ENCODE results near the gene CHST7. TPM values are rescaled to one million over a fixed set of nuclear protein-coding genes. Genes with fewer than 3 reads are reported as not detected.
A peak's percentile ranks its signal among the peaks of the same experiment; 100 is the strongest.

Gene CHST7
- polyA plus RNA-seq, 1 experiment = 2.1 TPM

DNA sequence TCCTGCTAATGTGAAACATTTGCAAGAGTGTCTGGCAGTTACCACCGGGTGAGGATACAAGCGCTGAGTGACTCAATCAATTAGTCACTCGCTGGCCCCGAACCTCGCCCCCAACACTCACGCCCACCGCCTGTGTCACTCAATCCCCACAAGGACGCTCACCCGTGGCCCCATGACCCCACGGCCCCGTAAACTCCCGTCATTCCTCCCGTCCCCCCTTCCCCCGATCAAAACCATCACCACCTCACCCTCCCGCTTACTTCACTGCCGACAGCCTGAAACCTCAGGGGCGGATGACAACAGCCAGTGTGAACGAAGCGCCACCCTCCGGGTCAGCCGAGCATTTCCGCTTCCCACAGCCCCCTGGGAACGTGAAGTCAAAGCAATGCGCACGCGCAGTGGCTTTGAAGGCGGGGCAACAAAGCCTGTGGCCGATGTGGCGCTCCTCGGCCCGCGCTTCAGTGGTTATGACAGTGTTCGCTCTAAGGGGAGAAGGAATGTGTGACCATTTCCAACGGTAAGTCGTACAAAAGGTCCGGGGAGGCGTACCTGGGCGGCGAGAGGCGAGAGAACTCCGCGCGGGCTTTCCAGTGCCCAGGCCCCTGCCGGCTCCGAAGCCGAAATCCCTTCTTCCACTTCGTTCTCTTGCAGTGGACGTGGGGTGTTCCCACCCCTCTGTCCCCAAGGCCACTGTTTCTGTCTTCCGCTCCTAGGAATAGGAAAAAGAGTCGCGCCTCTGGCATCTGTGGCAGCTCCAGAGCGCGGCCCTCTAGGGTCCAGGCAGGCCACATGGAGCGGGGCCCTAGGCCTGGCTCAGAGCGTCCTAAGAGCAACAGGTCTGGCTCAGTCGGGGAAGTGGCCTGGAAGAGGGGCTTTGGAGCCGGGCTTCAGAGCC lies 28.2 kb upstream of the CHST7 start, which contains the start of gene ZNF674:
Gene ZNF674, minus strand, starts transcription at position 311 of the 895 bp plus-strand sequence. CDS start 3,334 bp downstream, outside the sequence.
- DNase-seq (ENCODE audit: low read depth, low spot score) = peak; percentile 79
- ChIA-PET CTCF (no interaction called here), POLR2A (no interaction called here)
- Histone ChIP-seq H3K4me3 (ENCODE audit: low read depth, low read length) (peak within 1 kb of the TSS; percentile 77), H3K9me3 (ENCODE audit: control insufficient read depth, insufficient read depth, low read length) (no peaks in the 10 kb centered on the region; the same call in 1 of the 2 replicates), H3K27ac (ENCODE audit: low read depth, low read length) (peak within 1 kb of the TSS; percentile 89), H3K27me3 (ENCODE audit: control insufficient read depth, insufficient read depth, low read length) (no peaks in the 10 kb centered on the region)
- TF ChIP-seq, protein P1, sequence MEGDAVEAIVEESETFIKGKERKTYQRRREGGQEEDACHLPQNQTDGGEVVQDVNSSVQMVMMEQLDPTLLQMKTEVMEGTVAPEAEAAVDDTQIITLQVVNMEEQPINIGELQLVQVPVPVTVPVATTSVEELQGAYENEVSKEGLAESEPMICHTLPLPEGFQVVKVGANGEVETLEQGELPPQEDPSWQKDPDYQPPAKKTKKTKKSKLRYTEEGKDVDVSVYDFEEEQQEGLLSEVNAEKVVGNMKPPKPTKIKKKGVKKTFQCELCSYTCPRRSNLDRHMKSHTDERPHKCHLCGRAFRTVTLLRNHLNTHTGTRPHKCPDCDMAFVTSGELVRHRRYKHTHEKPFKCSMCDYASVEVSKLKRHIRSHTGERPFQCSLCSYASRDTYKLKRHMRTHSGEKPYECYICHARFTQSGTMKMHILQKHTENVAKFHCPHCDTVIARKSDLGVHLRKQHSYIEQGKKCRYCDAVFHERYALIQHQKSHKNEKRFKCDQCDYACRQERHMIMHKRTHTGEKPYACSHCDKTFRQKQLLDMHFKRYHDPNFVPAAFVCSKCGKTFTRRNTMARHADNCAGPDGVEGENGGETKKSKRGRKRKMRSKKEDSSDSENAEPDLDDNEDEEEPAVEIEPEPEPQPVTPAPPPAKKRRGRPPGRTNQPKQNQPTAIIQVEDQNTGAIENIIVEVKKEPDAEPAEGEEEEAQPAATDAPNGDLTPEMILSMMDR (IDR thresholded peaks at IDR 0.05; ENCODE audit: low read depth, low read length) = peak; percentile 26; the same call in 1 of the 2 replicates

DNA sequence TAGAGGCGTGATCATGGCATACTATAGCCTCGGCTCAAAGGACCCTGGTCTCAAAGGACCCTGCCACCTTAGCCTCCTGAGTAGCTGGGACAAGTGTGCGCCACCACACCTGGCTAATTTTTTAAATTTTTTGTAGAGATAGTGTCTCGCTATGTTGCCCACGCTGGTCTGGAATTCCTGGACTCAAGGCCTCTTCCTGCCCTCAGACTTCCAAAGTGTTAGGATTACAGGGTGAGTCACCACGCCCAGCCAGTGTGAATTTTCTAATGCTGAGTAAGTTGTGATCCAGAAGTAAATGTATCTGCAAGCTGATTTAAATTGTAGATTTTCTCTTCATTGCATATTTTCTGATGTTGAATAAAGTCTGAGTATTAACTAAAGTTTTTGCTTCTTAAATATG lies 25.7 kb upstream of the CHST7 start:
- no peaks in the 10 kb centered on the region; the same call in 1 of the 2 replicates for H3K9me3 ChIP-seq (ENCODE audit: control insufficient read depth, insufficient read depth, low read length)
- H3K27me3 ChIP-seq (ENCODE audit: control insufficient read depth, insufficient read depth, low read length) = no peaks in the 10 kb centered on the region
- peak; percentile 37 for DNase-seq (ENCODE audit: low read depth, low spot score)
- H3K4me3 ChIP-seq (ENCODE audit: low read depth, low read length) = 0 out of 2 replicates have a peak overlapping the region, but pooled peaks have one; percentile 7
- CTCF ChIA-PET = no interaction called here
- POLR2A ChIA-PET = no interaction called here
- TF ChIP-seq, protein P1 (IDR thresholded peaks at IDR 0.05; ENCODE audit: low read depth, low read length) = no peak
- H3K27ac ChIP-seq (ENCODE audit: low read depth, low read length) = peak overlapping the region; percentile 77

DNA sequence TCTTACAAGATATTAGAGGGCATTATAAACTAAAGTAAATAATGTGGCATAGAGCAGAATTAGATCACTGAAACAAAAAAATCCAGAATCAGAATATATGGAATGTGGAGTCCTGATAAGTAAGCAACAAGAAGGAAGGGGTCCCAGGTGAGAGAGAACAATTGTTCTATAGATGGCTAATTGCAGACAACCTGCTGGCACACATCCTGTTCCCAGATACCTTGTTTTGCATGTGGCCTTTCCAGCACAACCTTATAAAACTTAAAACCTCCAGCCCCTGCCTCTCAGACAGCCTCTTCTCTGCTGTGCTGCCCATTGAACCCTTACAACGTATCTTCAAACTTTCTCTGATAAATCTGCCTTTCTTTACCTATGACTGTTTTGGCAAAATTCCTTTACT lies 23.7 kb upstream of the CHST7 start:
- no peaks in the 10 kb centered on the region for H3K27me3 ChIP-seq (ENCODE audit: control insufficient read depth, insufficient read depth, low read length)
- CTCF ChIA-PET = no interaction called here
- TF ChIP-seq, protein P1 (IDR thresholded peaks at IDR 0.05; ENCODE audit: low read depth, low read length) = no peak
- H3K9me3 ChIP-seq (ENCODE audit: control insufficient read depth, insufficient read depth, low read length) = no peaks in the 10 kb centered on the region; the same call in 1 of the 2 replicates
- no peak overlapping the region for H3K4me3 ChIP-seq (ENCODE audit: low read depth, low read length)
- POLR2A ChIA-PET = no interaction called here
- no peak overlapping the region for H3K27ac ChIP-seq (ENCODE audit: low read depth, low read length)
- no peak for DNase-seq (ENCODE audit: low read depth, low spot score)

DNA sequence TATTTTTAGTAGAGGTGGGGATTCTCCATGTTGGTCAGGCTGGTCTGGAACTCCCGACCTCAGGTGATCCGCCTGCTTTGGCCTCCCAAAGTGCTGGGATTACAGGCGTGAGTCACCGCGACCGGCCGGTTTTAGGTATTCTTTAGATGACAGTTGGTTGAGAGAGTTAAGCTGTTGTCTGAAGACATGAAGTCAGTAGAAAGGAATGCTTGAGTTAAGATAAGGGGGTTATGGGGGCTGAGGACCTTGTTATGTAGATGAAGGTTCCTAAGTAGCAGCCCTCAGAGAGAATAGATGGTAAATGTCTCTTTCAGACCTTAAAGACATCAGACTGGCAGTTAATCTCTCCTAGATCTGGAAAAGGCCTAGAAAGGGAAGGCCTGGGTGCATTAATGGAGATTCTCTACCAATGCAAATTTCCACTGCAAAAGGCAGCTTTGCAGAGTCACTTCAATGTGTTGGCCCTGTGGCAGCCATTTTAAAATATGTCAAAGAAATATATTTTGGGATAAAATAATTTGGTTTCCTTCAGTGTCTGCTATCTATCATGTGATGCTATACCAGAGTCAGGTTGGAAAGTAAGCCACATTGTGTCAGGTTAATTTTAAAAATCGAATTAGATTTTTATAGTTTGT lies 22.0 kb upstream of the CHST7 start:
- peak overlapping the region; percentile 57 for H3K27ac ChIP-seq (ENCODE audit: low read depth, low read length)
- H3K4me3 ChIP-seq (ENCODE audit: low read depth, low read length) = no peak overlapping the region
- DNase-seq (ENCODE audit: low read depth, low spot score) = no peak
- ChIA-PET CTCF (no interaction called here), POLR2A (no interaction called here)
- no peaks in the 10 kb centered on the region for H3K27me3 ChIP-seq (ENCODE audit: control insufficient read depth, insufficient read depth, low read length)
- TF ChIP-seq, protein P1 (IDR thresholded peaks at IDR 0.05; ENCODE audit: low read depth, low read length) = no peak
- H3K9me3 ChIP-seq (ENCODE audit: control insufficient read depth, insufficient read depth, low read length) = no peaks in the 10 kb centered on the region

DNA sequence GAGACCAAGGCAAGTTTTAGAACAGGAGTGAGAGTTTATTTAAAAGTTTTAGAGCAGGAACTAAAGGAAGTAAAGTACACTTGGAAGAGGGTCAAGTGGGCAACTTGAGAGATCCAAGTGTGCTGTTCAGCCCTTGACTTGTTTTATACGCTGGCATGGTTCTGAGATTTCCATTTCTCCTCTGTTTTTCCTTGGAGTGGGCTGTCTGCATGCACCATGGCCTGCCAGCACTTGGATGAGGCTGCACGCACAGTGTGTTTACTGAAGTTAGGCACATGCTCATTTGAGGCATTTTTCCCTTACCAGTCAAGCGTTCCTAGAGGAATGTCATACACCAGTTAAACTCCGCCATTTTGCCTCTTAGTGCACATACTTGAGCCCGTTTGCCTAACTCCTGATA lies 19.6 kb upstream of the CHST7 start:
- ChIA-PET CTCF (interaction anchor here (1.5 kb wide), 1 partner anchor 243 kb away, joined by 4 read pairs; no protein-coding TSS in a partner anchor), POLR2A (no interaction called here)
- no peak for DNase-seq (ENCODE audit: low read depth, low spot score)
- no peaks in the 10 kb centered on the region for H3K9me3 ChIP-seq (ENCODE audit: control insufficient read depth, insufficient read depth, low read length)
- no peak overlapping the region for H3K4me3 ChIP-seq (ENCODE audit: low read depth, low read length)
- TF ChIP-seq, protein P1 (IDR thresholded peaks at IDR 0.05; ENCODE audit: low read depth, low read length) = no peak
- no peak overlapping the region for H3K27ac ChIP-seq (ENCODE audit: low read depth, low read length)
- H3K27me3 ChIP-seq (ENCODE audit: control insufficient read depth, insufficient read depth, low read length) = no peaks in the 10 kb centered on the region
